Bronchial epithelial cell (primary cell): ENCODE results near the gene SPI1. TPM values are rescaled to one million over a fixed set of nuclear protein-coding genes. Genes with fewer than 3 reads are reported as not detected.

Source experiments
- DNase-seq: peaks from one replicate; pipeline ENCODE4 v3.0.0-alpha.2; 2010; ENCODE audit warnings: low read depth
- FAIRE-seq: peaks from 2 replicates; lab custom pipeline; 2011; peaks lifted over from hg19 to GRCh38; lab: Jason Lieb, UNC
- H3K27me3 ChIP-seq: 2 replicates; pipeline ENCODE4 v1.5.1; 2011; ENCODE audit warnings: low read length; ENCODE audit not compliant: control insufficient read depth, insufficient read depth
- H3K36me3 ChIP-seq: 2 replicates; pipeline ENCODE4 v1.5.1; 2011; ENCODE audit warnings: low read length; ENCODE audit not compliant: control insufficient read depth, insufficient read depth
- H3K4me3 ChIP-seq: 2 replicates; pipeline ENCODE4 v1.5.1; 2011; ENCODE audit warnings: mild to moderate bottlenecking, low read depth, low read length, control low read depth
- total RNA-seq: library from RNA; depleted of rRNA; stranded (reverse); fragments of >200 nt; gene quantifications from 2 replicates; pipeline ENCODE4 v1.2.1, GENCODE V29; 2014
- TF ChIP-seq, protein P1 (sequence below): IDR thresholded peaks from 2 replicates; pipeline ENCODE4 v1.5.1; 2011; ENCODE audit warnings: mild to moderate bottlenecking, moderate library complexity, low read length, control low read depth, inconsistent platforms; ENCODE audit not compliant: insufficient read depth, severe bottlenecking

Gene SPI1
- total RNA-seq, 1 donor from 2014 or later, result not detected

- DNase-seq (no peak), FAIRE-seq (no peak)
- Histone ChIP-seq H3K4me3 (no peak overlapping the region), H3K36me3 (no peaks in the 10 kb centered on the region), H3K27me3 (peaks cover 2% of the 10 kb centered on the region)
- TF ChIP-seq, protein P1, sequence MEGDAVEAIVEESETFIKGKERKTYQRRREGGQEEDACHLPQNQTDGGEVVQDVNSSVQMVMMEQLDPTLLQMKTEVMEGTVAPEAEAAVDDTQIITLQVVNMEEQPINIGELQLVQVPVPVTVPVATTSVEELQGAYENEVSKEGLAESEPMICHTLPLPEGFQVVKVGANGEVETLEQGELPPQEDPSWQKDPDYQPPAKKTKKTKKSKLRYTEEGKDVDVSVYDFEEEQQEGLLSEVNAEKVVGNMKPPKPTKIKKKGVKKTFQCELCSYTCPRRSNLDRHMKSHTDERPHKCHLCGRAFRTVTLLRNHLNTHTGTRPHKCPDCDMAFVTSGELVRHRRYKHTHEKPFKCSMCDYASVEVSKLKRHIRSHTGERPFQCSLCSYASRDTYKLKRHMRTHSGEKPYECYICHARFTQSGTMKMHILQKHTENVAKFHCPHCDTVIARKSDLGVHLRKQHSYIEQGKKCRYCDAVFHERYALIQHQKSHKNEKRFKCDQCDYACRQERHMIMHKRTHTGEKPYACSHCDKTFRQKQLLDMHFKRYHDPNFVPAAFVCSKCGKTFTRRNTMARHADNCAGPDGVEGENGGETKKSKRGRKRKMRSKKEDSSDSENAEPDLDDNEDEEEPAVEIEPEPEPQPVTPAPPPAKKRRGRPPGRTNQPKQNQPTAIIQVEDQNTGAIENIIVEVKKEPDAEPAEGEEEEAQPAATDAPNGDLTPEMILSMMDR, result no peak
Observed at GRCh38 chr11:47360341-47360740, 18.0 kb downstream of the SPI1 start.

DNA sequence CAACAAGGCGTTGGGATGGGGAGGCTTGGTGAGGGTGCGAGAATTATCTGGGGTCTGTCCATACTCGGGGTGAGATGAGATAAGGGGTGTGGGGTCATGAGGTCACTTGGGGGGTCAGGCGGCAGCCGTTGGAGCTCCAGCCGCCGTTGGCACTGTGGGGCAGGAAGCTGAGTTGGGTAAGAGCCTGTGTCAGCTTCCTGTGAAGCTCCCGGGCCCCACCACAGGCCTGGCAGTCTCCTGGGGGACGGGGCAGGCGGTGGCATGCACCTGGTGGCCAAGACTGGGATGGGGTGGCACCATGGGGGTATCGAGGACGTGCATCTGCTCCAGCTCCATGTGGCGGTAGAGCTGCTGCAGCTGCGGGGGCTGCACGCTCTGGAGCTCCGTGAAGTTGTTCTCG lies 18.8 kb downstream of the SPI1 start:
- DNase-seq, result no peak
- FAIRE-seq, result no peak

GRCh38 chr11:47359162-47359561 lies 19.2 kb downstream of the SPI1 start:
- Histone ChIP-seq H3K36me3 (no peaks in the 10 kb centered on the region), H3K27me3 (peaks cover 2% of the 10 kb centered on the region), H3K4me3 (no peak overlapping the region)
- DNase-seq (no peak), FAIRE-seq (no peak)
- TF ChIP-seq, protein P1, result no peak

More for the DNA sequence above, 18.8 kb downstream of the SPI1 start:
- TF ChIP-seq, protein P1, result no peak
- H3K27me3 ChIP-seq, result peaks cover 2% of the 10 kb centered on the region
- no peaks in the 10 kb centered on the region for H3K36me3 ChIP-seq
- H3K4me3 ChIP-seq, result no peak overlapping the region

GRCh38 chr11:47358731-47359051 lies 19.7 kb downstream of the SPI1 start:
- H3K36me3 ChIP-seq, result no peaks in the 10 kb centered on the region
- H3K4me3 ChIP-seq, result no peak overlapping the region
- TF ChIP-seq, protein P1, result no peak
- H3K27me3 ChIP-seq, result peaks cover 2% of the 10 kb centered on the region
- DNase-seq (no peak), FAIRE-seq (no peak)

DNA sequence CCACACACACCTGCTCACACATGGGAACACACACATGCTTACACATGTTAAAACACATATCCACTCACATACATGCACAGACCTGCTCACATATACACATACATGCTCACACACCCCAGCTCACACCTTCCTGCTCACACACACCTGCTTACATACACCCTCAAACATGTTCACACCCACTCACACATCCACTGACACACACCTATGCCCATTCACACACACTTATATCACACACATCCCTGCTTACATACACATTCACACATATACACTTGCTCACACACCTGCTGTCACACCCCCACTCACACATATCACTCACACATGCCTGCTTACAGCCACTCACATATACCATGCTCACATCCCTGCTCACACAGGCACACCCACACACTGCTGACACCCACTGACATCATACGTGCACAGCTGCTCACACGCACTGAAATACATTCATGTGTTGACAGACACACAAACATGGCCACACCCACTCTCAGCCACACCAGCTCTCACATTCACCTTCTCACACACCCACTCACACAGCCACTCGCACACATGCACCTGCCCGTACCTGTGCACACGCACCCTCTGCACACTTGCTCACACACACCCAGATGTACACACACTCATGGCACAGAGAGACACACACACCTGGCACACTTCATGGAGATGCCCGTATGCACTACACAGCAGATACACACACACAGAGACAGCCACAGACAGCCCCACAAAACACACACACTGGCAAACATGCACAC lies 20.2 kb downstream of the SPI1 start:
- no peaks in the 10 kb centered on the region for H3K36me3 ChIP-seq
- no peak overlapping the region for H3K4me3 ChIP-seq
- TF ChIP-seq, protein P1, result no peak
- no peak for DNase-seq
- peak; percentile 89 for FAIRE-seq
- H3K27me3 ChIP-seq, result peaks cover 2% of the 10 kb centered on the region

- H3K36me3 ChIP-seq, result no peaks in the 10 kb centered on the region
- no peak overlapping the region for H3K4me3 ChIP-seq
- no peak for FAIRE-seq
- peaks cover 2% of the 10 kb centered on the region for H3K27me3 ChIP-seq
- TF ChIP-seq, protein P1, result no peak
- no peak for DNase-seq
Observed at GRCh38 chr11:47356998-47357329, 21.4 kb downstream of the SPI1 start.
